ENCODE data around the gene RBP7.
"Not testable (repeated sequence)": the region's sequence is repeated elsewhere in the genome, so short reads cannot be mapped to it uniquely, and the experiment has no call there.

The RBP7 gene

DNA sequence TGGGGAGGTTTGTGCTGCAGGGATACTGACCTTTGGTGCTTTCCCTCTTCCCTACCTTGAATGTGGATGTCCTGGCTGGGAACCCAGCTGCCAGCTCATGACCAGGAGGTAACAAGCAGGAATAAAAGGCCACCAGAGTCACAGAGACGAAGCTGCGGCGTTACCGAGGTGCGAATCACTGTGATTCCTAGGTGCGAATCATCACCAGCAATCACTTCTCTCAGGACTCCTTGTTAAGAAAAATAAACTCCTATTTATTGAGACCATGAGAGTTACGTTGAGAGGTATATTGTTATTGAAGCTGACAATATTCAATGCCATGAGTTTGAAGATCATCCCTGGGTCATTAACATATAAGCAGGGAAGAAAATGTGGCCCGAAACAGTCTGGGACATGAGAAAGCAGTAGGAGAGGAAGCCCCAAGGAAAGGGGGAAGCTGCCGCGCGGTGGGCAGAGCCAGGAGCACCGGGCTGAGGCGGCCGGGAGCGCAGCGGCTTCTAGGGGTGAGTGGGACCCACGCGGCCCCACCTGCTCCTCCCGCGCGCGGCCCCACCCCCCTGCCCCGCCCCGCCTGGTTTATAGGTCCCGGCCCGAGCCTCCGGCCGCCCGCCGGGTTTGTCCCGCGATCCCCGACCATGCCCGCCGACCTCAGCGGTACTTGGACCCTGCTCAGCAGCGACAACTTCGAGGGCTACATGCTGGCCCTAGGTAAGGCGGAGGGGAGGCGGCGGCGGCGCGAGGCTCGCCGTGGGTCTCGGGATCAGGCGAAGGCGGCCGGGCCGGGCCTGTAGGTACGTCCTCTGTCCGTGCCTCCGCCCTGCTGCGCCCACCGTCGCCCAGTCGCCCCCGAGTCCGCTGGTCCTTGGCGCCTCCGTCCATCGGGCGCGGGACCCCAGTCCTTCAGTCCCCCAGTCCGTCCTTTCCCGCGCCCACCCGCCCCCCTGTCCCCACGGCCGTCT, at the start of gene RBP7:
RBP7 (plus strand) TSS at position 605 of the 959 bp plus-strand sequence; CDS start at position 636, 31 bp downstream.
- no peak for DNase-seq (ENCODE audit: low read depth in 3 of 3)

DNA sequence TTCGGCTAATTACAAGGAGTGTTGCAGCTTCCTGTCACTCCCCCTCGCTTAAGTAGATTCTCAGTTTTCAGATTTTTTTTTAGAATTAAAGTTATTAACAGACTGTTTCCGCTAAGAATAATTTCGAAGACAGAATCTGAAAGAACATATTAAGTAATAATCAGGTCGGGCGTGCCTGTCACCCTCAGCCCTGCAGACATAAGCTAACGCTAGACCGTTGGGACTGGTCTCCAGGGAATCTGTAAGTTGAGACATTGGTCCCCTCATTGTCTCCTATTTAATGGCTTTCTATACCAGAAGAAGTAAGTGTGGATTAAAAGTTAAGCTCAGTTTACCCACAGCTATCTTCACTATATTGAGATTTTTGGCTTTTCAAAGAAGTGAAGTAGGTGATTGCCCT, 39.3 kb upstream of the RBP7 start:
- DNase-seq (ENCODE audit: low read depth in 3 of 3) = no peak

DNA sequence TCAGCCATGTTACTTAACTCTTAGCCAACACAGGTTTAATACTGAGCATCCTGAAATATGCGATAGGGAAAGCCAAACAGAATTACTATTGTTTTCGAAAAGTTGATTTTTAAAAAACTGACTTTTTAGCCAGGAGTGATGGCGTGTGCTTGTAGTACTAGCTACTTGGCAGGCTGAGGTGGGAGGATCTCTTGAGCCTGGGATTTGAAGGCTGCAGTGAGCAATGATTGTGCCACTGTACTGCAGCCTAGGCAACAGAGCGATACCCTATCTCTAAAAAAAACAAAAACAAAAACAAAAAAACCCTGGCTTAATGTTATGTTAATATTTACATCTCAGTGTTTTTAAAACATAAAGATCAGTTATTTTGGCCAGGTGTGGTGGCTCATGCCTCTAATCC, 37.0 kb upstream of the RBP7 start:
- DNase-seq (ENCODE audit: low read depth in 3 of 3) = no peak

DNA sequence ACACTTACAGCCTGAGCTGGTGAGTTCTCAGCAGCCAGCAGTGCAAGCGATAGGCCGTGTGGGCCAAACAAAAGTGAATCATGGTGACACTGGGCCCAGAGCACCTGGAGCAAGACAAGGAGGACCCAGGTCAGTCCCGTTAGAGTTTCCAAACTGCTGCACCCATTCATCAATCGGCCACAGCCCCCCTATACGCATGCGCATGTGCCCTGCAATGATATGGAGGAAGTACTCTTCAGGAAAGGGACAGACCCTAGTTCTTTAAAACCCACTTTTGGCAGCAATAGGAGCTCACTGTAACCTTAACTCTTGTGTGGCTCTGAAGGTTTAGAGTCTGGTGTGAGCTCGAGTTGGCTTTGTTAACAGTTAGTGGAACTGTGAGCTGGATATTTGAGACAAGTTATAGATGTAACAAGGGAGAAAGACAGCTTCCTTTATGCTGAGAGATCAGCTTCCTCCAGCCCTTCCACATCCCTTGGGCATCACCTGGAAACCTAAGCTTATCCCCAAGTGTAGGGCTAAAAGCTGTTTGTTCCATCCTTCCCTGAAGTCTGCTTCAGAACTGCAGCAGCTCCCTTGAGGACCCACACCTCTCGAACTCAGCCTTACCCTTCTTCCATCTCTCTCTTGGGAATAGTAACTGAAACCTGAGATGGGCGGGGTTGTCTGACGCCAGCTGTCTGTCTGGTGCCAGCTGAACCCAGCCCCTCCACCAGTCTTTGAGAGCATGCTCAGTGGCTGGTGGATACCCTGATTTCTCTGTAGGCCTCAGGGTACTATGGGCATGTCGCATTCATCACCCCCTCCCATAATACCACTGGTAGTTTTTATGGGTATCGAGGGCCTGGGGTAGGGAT, 36.1 kb upstream of the RBP7 start:
- DNase-seq (ENCODE audit: low read depth in 3 of 3) = no peak

DNA sequence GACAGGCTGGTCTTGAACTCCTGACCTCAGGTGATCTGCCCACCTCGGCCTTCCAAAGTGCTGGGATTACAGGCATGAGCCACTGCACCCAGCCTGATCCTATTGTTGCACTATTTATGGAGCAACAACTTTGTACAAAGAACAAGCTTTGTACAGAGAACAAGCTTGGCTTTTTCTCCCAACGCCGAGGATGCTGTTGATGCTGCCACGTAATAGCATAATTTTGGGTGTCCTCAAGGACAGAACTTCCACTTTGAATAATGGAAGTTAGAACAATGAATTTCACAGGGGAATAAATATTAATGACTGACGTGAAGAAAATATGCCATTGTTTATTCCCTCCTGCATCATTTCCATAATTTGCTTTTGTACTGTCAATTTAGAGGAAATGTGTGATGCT, 12.8 kb upstream of the RBP7 start:
- no peak for DNase-seq (ENCODE audit: low read depth in 3 of 3)

DNA sequence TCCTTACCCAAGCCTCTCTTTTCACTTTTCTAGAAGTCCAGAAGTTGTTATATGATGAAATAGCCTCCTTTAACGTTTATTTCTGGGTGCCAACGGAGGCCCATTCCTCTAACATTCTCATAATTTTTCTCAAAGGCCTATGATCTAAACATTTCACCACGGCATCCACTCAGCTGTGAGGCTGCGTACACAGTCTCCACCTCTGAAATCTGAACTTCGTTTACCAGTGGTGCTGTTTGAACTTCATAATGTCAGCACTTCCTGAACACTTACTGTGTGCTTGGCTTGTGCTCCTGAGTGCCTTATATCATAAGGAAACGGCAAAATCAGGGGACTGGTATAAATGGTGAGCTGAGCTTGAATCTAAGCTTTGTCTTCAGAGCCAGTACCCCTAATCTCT, 12.0 kb upstream of the RBP7 start:
- DNase-seq (ENCODE audit: low read depth in 3 of 3) = no peak

DNA sequence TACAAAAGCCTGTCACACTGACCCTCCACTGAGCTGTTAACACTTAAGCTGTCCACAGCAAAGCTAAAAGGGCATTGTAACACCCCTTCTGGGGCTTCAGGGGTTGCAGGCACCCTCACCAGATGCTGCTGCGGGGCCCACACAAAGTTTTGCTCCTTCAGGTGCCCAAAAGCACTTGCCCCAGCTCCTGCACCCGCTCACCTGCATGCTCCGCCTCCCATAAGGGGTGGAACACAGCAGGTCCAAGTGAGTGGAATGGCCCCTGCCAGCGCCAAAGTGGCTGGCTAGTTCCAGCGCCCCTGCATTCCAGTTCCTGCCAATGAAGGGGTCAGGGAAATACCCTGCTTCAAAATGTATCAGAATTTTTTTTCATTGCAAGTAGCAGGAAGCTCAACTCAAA, 7.3 kb upstream of the RBP7 start:
- DNase-seq (ENCODE audit: low read depth in 3 of 3) = no peak

DNA sequence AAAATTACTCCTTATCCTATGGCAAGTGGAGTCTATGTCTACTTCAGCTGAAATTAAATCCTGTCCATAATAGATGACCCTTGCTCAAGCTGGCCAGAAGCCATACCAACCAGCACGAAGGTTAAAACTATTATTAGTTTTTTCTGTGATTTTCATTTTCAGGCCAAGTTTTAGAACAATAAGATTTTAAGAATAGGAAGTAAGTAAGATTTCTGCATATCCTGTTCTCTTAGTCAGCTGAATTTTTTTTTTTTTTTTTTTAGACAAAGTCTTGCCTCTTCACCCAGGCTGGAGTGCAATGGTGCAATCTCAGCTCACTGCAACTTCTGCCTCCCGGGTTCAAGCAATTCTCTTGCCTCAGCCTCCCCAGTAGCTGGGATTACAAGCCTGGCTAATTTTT, 6.1 kb upstream of the RBP7 start:
- DNase-seq (ENCODE audit: low read depth in 3 of 3) = no peak

DNA sequence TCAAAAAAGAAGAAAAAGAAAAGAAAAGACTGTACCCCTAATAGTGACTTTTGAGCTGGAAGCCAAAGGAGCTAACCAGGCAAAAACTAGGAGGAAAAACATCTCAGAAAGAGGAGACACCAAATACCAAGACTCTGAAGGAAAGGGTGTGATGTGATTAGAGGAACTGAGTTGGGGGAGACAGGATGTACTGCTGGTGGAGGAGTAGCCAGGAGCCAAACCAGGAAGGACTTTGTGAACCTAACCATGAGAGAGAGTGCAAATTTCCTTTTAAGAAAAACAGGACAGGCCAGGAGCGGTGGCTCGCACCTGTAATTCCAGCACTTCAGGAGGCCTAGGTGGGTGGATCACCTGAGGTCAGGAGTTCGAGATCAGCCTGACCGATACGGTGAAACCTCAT, 4.1 kb upstream of the RBP7 start:
- DNase-seq (ENCODE audit: low read depth in 3 of 3) = no peak

DNA sequence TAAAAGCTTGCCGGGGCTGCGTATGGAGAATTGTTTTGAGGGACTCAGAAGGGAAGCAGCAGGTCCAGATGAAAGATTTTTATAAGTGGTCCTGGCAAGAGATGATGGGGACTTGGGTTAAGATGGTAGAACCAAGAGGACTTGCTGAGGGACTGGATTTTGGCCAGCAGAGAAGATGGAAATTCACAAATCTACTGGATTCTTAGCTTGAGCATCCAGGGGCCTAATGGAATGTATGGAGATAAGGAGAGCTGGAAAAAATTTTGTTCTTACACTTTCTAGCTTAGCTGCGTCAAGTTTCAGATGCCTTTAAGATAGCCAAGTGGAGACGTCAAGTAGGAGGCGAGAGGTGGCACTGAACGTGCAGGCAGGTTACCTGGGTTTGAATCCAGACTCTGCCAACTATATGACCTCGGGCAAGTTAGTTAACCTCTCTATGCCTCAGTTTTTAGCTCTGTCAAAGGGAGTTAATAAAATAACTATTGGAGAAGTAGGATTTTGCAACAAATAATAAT, 3.4 kb upstream of the RBP7 start:
- DNase-seq (ENCODE audit: low read depth in 3 of 3) = no peak

DNA sequence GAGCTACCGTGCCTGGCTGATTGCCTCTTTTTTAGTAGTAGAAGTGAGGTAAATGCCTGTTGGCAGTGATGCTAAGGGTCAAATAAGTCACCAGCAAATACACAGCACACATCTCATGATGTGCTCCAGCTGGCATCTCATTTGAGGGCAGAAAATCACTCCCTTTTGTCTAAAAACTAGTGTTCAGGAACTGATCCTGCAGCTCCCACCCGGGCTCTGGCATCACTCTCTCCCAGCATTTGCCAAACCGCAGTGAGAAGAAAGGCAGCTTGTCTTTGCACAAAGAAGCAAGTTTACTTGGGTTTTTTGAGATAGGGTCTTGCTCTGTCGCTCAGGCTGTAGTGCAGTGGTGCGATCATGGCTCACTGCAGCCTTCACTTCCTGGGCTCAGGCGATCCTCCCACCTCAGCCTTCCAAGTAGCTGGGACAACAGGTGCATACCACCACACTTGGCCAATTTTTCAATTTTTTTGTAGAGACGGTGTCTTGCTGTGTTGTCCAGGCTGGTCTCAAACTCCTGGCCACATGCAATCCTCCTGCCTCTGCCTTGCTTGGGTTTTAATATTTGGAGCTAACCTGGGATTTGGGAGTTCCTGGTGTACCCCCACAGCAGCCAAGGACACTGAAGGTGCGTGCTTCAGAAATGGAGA, 4.1 kb downstream of the RBP7 start:
- DNase-seq (ENCODE audit: low read depth in 3 of 3) = no peak

DNA sequence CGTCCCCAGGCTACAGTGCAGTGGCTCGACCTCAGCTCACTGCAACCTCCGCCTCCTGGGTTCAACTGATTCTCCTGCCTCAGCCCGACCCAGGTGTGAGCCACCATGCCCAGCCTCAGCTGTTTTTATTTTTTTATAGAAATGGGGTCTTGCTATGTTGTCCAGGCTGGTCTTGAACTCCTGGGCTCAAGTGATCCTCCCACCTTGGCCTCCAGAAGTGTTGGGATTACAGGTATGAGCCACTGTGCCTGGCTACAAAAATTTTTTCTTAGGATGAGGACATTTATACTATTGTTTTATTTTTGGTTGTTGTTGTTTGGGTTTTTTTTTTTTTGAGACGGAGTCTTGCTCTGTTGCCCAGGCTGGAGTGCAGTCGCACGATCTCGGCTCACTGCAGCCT, 8.2 kb downstream of the RBP7 start:
- DNase-seq (ENCODE audit: low read depth in 3 of 3) = not testable (repeated sequence)

DNA sequence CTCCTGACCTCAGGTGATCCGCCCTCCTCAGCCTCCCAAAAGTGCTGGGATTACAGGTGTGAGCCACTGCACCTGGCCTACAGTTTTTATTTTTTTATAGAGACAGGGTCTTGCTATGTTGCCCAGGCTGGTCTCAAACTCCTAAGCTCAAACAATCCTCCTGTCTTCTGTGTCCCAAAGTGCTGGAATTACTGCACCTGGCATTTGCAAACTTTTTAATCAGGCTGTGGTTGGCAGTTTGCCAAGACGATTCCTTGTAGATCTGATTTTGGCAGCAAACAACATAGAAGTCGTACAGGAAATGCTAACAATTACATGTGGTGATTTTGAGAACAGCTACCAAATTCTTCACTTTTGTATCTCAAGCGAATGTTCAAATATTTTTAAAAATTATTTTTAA, 10.1 kb downstream of the RBP7 start:
- DNase-seq (ENCODE audit: low read depth in 3 of 3) = no peak

DNA sequence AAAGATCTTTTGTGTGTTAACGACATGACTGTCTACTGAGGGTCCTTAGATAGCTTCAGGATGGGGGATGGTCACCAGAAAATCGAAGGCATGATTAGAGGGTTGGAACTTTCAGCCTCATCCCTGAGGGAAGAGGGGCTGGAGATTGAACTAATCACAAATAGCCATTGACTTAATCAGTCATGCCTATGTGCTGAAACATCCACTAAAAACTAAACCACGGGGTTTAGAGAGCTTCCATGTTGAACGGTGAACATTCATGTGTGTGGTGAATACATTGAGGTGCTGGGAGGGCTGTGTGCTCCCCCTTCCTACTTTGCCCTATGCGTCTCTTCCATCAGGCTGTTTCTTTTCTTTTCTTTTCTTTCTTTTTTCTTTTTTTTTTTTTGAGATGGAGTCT, 17.0 kb downstream of the RBP7 start:
- DNase-seq (ENCODE audit: low read depth in 3 of 3) = no peak

DNA sequence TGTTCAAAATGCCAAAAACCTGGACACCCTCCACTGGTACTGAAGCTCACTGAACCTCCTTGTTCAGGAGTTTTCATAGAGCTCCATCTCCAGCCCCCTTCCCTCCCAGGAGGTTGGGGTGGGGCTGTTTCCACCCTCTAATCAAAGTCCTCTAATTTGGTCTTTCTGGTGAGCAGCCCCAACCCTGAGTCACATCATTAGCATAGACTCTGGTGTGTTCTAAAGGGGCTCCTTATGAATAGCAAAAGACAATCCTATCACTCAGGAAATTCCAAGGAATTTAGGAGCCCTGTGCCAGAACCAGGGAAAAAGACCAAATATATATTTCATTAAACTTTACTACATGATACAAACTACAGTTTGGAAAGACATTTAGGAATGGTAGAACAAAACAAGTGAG, 22.5 kb downstream of the RBP7 start:
- DNase-seq (ENCODE audit: low read depth in 3 of 3) = no peak

DNA sequence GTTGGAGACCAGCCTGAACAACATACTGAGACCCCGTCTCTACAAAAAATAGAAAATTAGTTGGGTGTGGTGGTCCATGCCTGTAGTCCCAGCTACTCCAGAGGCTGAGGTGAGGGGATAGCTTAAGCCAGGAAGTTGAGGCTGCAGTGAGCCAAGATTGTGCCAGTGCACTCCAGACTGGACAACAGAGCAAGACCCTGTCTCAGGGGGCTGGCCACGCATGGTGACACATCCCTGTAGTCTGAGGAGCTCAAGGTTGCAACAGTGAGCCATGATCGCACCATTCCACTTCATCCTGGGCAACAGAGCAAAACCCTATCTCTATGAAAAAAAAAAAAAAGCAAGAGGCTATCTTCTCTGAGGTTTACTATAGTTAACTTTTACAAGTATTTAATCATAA, 23.1 kb downstream of the RBP7 start:
- DNase-seq (ENCODE audit: low read depth in 3 of 3) = no peak

DNA sequence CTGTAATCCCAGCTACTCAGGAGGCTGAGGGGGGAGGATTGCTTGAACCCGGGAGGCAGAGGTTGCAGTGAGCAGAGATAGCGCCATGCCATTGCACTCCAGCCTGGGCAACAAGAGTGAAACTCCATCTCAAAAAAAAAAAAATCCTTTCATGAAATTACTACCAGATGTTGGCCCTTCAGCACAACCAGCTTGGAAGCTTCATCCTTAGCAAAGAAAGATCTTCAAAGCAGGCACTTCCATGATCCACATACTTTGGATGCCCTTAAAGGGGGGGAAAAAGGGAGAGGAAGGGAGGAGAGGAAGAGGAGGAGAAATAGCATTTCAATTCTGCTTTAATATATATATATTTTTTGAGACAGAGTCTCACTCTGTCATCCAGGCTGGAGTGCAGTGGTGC, 23.6 kb downstream of the RBP7 start:
- not testable (repeated sequence) for DNase-seq (ENCODE audit: low read depth in 3 of 3)

DNA sequence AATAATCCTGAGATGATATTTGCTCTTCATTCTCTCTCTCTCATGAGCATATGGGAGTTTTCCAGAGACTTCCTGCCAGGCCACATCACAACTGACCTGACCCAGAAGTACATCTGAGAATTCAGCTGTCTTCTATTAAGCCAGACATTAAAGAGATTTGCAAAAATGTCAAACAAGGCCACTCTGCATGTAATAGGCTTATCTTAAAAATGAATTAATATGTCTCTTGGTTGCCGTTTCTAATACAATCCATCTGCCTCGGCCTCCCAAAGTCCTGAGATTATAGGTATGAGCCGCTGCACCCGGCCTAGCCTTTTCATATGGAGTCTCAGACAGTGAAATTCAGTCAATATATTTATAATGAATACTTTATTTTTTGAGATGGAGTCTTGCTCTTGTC, 25.0 kb downstream of the RBP7 start:
- not testable (repeated sequence) for DNase-seq (ENCODE audit: low read depth in 3 of 3)

DNA sequence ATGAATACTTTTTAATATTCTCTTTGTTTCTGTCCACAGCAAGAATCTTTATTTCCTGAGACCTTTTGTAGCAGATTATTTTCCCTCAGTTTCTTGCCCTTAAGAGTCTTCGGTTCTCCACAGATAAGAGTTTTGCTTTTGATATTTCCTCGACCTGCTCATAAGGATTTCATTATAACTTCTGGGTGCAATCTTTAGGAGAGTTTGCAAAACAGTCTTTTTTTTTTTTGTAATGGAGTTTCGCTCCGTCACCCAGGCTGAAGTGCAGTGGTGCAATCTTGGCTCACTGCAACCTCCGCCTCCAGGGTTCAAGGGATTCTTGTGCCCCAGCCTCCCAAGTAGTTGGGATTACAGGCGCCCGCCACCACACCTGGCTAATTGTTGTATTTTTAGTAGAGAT, 25.6 kb downstream of the RBP7 start:
- no peak for DNase-seq (ENCODE audit: low read depth in 3 of 3)

DNA sequence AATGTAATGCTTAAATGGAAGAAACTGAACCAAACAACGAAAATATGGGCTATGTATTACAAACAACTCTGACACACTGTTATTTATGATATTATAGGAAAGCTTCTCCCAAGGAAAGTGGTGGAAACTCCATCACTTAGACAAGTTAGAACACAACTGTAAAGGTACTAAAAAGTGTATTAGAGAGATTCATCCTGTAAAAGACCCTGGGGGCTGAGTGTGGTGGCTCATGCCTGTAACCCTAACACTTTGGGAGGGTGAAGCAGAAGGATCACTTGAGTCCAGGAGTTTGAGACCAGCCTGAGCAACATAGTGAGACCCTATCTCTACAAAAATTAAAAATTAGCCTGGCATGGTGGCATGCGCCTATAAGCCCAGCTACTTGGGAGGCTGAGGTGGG, 28.3 kb downstream of the RBP7 start:
- no peak for DNase-seq (ENCODE audit: low read depth in 3 of 3)

DNA sequence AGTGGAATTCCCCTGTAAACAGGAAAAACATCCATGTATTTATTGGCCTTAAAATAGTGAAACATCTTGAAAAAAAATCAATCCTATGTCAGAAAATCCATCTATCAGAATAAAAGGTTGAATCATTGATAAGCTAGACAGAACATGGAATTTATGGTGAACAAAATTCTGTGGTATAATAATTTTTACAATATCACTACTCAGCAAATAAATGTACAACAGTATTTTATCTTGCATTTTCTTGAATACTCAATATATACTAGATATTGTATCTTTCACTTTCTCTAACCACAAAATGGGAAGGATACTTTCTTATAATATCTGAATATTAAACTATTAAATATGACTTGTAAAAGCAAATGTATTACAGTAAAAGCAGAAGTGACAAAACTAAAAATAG, 30.0 kb downstream of the RBP7 start:
- no peak for DNase-seq (ENCODE audit: low read depth in 3 of 3)

DNA sequence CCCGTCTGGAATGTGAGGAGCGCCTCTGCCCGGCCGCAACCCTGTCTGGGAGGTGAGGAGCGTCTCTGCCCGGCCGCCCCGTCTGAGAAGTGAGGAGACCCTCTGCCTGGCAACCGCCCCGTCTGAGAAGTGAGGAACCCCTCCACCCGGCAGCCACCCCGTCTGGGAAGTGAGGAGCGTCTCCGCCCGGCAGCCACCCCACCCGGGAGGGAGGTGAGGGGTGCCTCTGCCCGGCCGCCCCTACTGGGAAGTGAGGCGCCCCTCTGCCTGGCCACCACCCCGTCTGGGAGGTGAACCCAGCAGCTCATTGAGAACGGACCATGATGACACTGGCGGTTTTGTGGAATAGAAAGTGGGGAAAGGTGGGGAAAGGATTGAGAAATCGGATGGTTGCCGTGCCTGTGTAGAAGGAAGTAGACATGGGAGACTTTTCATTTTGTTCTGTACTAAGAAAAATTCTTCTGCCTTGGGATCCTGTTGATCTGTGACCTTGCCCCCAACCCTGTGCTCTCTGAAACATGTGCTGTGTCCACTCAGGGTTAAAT, 32.0 kb downstream of the RBP7 start:
- not testable (repeated sequence) for DNase-seq (ENCODE audit: low read depth in 3 of 3)

Data from stimulated activated CD4-positive, alpha-beta T cell treated with anti-CD3 and anti-CD28 coated beads, TNF-alpha, amount 100 ng/mL, for 4 hours (primary cell).